Measurements from ENCODE around the gene PIGK.

GRCh38 chr1:77065693-77066342, 153.4 kb downstream of the PIGK start:
- TF ChIP-seq CTCF (IDR thresholded peaks at IDR 0.05; ENCODE audit: low read depth, low read length) = no peak
- TF ChIP-seq EZH2phosphoT487 (IDR thresholded peaks at IDR 0.05; ENCODE audit: low read depth) = no peak
